Astrocyte of the cerebellum (primary cell): ENCODE measurements around the gene ZC3H6.

Experiments
- DNase-seq: peaks from one replicate; pipeline ENCODE4 v3.0.0-alpha.2; 2011; ENCODE audit warnings: low read depth
- H3K4me3 ChIP-seq: 2 replicates; pipeline ENCODE4 v1.5.1; 2011; ENCODE audit warnings: mild to moderate bottlenecking, low read depth, low read length, moderate library complexity
- in situ Hi-C: cut with HindIII; loops from 2 replicates; pipeline ENCODE4 v1.10.0; 2017; ENCODE audit warnings: low sequenced_read_pairs
- TF ChIP-seq, protein P1 (sequence below): IDR thresholded peaks from 2 replicates; pipeline ENCODE4 v1.5.1; 2012; ENCODE audit warnings: low read length, low read depth, moderate library complexity, mild to moderate bottlenecking; ENCODE audit errors: missing control alignments

Gene ZC3H6

DNA sequence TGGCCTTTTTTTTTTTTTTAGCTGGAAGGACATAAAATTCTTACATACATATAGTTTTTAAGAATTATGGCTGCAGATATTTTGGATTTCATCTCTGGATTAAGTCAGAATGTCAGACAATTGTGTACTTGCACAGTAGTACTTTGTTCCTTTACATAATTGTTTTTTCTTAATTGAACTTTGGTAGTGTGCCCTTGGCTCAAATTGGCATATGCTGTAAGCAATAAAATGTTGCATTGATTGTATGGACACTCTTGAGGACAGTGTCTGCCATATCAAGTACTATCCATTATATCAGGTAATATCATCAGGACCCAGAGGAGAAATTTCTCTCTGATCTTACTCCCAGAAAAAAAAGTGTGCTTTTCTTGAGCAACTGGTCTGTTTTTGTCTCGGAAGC is 15.3 kb downstream of the ZC3H6 start:
- TF ChIP-seq, protein P1, sequence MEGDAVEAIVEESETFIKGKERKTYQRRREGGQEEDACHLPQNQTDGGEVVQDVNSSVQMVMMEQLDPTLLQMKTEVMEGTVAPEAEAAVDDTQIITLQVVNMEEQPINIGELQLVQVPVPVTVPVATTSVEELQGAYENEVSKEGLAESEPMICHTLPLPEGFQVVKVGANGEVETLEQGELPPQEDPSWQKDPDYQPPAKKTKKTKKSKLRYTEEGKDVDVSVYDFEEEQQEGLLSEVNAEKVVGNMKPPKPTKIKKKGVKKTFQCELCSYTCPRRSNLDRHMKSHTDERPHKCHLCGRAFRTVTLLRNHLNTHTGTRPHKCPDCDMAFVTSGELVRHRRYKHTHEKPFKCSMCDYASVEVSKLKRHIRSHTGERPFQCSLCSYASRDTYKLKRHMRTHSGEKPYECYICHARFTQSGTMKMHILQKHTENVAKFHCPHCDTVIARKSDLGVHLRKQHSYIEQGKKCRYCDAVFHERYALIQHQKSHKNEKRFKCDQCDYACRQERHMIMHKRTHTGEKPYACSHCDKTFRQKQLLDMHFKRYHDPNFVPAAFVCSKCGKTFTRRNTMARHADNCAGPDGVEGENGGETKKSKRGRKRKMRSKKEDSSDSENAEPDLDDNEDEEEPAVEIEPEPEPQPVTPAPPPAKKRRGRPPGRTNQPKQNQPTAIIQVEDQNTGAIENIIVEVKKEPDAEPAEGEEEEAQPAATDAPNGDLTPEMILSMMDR: no peak
- no peak for DNase-seq
- in situ Hi-C loops: no loop called here
- no peak overlapping the region for H3K4me3 ChIP-seq

DNA sequence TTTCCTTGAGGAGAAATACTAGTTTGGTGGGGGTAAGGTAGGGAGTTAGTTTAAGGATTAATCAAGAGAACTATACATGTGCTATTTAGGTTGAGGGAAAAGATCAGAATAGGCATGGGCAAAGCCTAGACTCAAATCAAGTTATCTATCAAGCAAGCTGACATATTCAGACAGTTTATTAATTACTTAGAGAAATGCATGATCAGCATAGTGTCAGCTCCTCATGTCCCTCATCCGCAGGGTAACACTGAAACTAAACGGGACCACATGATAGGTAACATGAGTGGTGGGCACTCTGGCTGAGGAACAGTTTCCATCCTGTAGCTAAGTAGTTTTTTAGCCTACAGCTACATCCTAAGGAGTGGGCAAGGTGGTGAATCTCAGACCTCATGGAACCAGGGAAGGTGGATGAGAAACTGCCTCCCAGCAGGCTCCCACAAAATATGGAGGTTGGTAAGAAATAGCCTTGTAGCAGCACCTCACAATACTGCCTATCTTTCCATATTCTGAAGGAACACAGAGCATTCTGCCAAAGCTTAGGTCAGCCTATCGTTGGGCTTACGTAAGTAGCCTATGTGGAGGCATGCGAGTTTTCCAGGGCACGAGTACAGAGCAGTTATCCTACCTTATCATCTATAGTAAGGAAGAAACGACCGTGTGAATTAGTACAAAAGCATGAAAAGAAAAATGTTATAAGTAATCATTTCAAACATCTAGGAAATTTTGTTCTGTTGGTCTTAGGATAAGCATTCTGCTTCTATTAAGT is 18.4 kb downstream of the ZC3H6 start:
- no peak overlapping the region for H3K4me3 ChIP-seq
- DNase-seq: no peak
- in situ Hi-C loops: no loop called here
- TF ChIP-seq, protein P1: no peak

DNA sequence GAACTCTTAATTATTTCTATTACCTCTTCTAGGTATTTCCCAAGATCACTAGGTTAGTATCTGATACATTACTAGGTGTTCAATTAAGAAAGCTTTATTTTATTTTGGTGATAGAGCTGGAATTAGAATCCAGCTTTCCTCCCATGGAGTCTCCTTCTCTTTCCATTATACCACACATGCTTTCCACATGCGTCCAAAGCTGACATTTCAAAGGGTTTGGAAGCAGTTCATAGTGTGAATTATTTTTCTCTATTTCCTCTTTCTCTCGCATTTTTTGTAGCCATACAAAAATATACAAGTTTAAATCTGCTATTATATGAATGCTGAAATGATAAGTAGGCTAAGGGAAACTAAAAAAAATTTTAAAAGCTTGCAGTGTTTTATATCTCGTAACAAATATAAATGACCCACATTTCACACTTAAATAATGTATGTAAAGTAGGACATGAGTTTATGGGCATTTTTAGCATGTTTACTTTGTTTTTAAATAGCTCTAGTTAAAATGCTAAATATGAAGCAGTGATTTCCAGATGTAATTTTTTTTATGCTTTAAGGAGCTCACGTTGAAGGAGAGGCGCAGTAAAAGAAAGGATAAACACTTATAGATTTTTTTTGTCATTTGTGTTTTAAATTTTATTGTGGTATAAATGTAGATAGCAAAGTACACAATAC is 20.1 kb downstream of the ZC3H6 start:
- DNase-seq: no peak
- in situ Hi-C loops: no loop called here
- TF ChIP-seq, protein P1: no peak

GRCh38 chr2:112296407-112296806 is 21.0 kb downstream of the ZC3H6 start:
- in situ Hi-C loops: no loop called here
- TF ChIP-seq, protein P1: no peak
- H3K4me3 ChIP-seq: no peak overlapping the region
- no peak for DNase-seq

More for the DNA sequence above, 20.1 kb downstream of the ZC3H6 start:
- no peak overlapping the region for H3K4me3 ChIP-seq

DNA sequence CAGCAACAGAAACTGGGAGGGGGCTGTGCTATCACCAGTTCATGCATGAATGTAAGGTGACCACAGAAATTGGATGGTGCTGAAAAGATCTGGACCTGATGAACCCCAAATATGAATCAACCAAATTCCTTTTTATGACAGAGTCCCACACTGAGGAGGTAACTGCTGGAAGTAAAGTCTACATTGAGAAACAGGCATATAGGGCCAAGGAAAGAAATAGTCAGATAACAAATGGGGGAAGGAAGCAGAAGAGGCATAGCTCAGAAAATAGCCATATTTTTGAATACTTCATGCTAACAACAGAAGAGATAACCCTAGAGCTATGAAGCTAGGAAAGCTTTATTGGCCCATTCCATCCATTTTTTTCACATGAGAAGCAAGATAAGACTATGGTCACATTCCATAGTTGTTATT is 25.8 kb downstream of the ZC3H6 start:
- H3K4me3 ChIP-seq: no peak overlapping the region
- in situ Hi-C loops: loop anchor here (5.0 kb wide), 1 partner anchor 94 kb away; no protein-coding TSS in a partner anchor
- TF ChIP-seq, protein P1: no peak
- DNase-seq: peak; percentile 34

DNA sequence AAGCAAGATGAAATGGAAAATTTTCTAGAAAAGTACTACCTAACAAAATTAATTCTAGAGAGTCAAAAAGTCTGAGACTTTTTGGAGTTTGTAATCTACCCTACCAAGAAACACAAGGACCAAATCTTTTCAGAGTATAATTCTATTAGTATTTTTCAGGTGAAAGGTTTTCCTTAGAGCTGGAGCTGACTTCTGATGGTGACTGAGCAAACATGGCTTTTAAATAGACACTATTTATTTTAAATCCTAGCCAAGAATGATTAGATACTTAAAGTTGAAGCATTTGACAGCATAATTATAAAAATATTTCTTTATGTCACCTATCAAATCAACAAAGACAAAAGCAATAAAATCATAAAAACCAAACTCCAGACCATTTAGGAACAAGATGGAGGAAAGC is 26.6 kb downstream of the ZC3H6 start:
- in situ Hi-C loops: loop anchor here (5.0 kb wide), 1 partner anchor 95 kb away; no protein-coding TSS in a partner anchor
- TF ChIP-seq, protein P1: no peak
- no peak overlapping the region for H3K4me3 ChIP-seq
- DNase-seq: no peak
